ENCODE results near the gene BABAM2. TPM values are rescaled to one million over a fixed set of nuclear protein-coding genes. Genes with fewer than 3 reads are reported as not detected.

Gene BABAM2
- polyA plus RNA-seq, 3 donors: 33.2 to 52.8 (median 49.3) TPM

- Histone ChIP-seq H4K20me1 (ENCODE audit: insufficient read depth, low read length) (no peaks in the 10 kb centered on the region), H3K4me3 (replicated peaks in 1 of 3; ENCODE audit: low read depth in 2 of 3, low read length in 3 of 3) (no peak overlapping the region), H3K79me2 (ENCODE audit: insufficient read depth, low read length) (no peaks in the 10 kb centered on the region), H3K27ac (ENCODE audit: low read depth in 1 of 2, low read length in 2 of 2) (peak overlapping the region in 1 of 2 donors; percentile 27), H3K9me3 (replicated peaks in 1 of 2; ENCODE audit: control insufficient read depth in 1 of 2, insufficient read depth in 1 of 2, low read length in 2 of 2) (no peaks in the 10 kb centered on the region), H3K9ac (ENCODE audit: insufficient read depth, low read length, poor library complexity, severe bottlenecking) (no peak overlapping the region), H3K36me3 (replicated peaks in 1 of 2; ENCODE audit: control insufficient read depth in 1 of 2, insufficient read depth in 2 of 2, low read length in 2 of 2) (peaks cover 10 to 29% of the 10 kb centered on the region in 2 donors), H3K27me3 (ENCODE audit: control insufficient read depth in 2 of 2, insufficient read depth in 2 of 2, low read length in 2 of 2) (no peaks in the 10 kb centered on the region), H3K4me2 (replicated peaks; ENCODE audit: extremely low read depth, low read length, poor library complexity, severe bottlenecking) (no peak overlapping the region), H2AFZ (ENCODE audit: insufficient read depth, low read depth, low read length, poor library complexity, severe bottlenecking) (no peak overlapping the region), H3K4me1 (ENCODE audit: control insufficient read depth in 1 of 2, insufficient read depth in 2 of 2, low read length in 2 of 2) (peaks cover 8 to 12% of the 10 kb centered on the region in 2 donors)
- H3K4me1 Mint-ChIP-seq: peaks cover 12% of the 10 kb centered on the region
- peak overlapping the region in 2 of 7 donors; percentile 49 to 63 for H3K27ac Mint-ChIP-seq
- 75% methylated on average over 4 of the region's 7 CpGs for WGBS (ENCODE audit: insufficient coverage)
- peak in 2 of 3 donors; percentile 17 to 26 for DNase-seq
- peaks cover 0 to 3% (median 0%) of the 10 kb centered on the region in 7 donors for H3K9me3 Mint-ChIP-seq
- no peak overlapping the region for H3K4me3 Mint-ChIP-seq
- H3K36me3 Mint-ChIP-seq: peaks cover 26 to 33% of the 10 kb centered on the region in 2 donors
- intact Hi-C loops (cut with micrococcal nuclease): no loop called here
- no peak for TF ChIP-seq CTCF (IDR thresholded peaks at IDR 0.05)
- H3K27me3 Mint-ChIP-seq (ENCODE audit: low read depth in 3 of 3): peaks cover 0 to 2% (median 0%) of the 10 kb centered on the region in 3 donors
These were observed 421.2 kb downstream of the BABAM2 start for GRCh38 chr2:28311660-28312249.

GRCh38 chr2:28312307-28313219 lies 422.0 kb downstream of the BABAM2 start:
- no peak overlapping the region for H3K9ac ChIP-seq (ENCODE audit: insufficient read depth, low read length, poor library complexity, severe bottlenecking)
- peaks cover 12% of the 10 kb centered on the region for H3K4me1 Mint-ChIP-seq
- TF ChIP-seq CTCF (IDR thresholded peaks at IDR 0.05): no peak
- no peak overlapping the region for H2AFZ ChIP-seq (ENCODE audit: insufficient read depth, low read depth, low read length, poor library complexity, severe bottlenecking)
- no peaks in the 10 kb centered on the region for H3K9me3 ChIP-seq (replicated peaks in 1 of 2; ENCODE audit: control insufficient read depth in 1 of 2, insufficient read depth in 1 of 2, low read length in 2 of 2)
- no peak for DNase-seq
- no peaks in the 10 kb centered on the region for H4K20me1 ChIP-seq (ENCODE audit: insufficient read depth, low read length)
- H3K27me3 ChIP-seq (ENCODE audit: control insufficient read depth in 2 of 2, insufficient read depth in 2 of 2, low read length in 2 of 2): no peaks in the 10 kb centered on the region
- H3K4me3 ChIP-seq (replicated peaks in 1 of 3; ENCODE audit: low read depth in 2 of 3, low read length in 3 of 3): no peak overlapping the region
- H3K27ac ChIP-seq (ENCODE audit: low read depth in 1 of 2, low read length in 2 of 2): peak overlapping the region in 1 of 2 donors; percentile 27
- H3K27ac Mint-ChIP-seq: peak overlapping the region in 4 of 7 donors; percentile 8 to 49 (median 38)
- no peaks in the 10 kb centered on the region for H3K79me2 ChIP-seq (ENCODE audit: insufficient read depth, low read length)
- H3K4me1 ChIP-seq (ENCODE audit: control insufficient read depth in 1 of 2, insufficient read depth in 2 of 2, low read length in 2 of 2): peaks cover 8 to 12% of the 10 kb centered on the region in 2 donors
- no peak overlapping the region for H3K4me3 Mint-ChIP-seq
- H3K27me3 Mint-ChIP-seq (ENCODE audit: low read depth in 3 of 3): peaks cover 0 to 2% (median 0%) of the 10 kb centered on the region in 3 donors
- intact Hi-C loops (cut with micrococcal nuclease): no loop called here
- no peak overlapping the region for H3K4me2 ChIP-seq (replicated peaks; ENCODE audit: extremely low read depth, low read length, poor library complexity, severe bottlenecking)
- H3K9me3 Mint-ChIP-seq: peaks cover 0 to 3% (median 0%) of the 10 kb centered on the region in 7 donors
- 76% methylated on average over 4 of the region's 6 CpGs for WGBS (ENCODE audit: insufficient coverage)
- H3K36me3 Mint-ChIP-seq: peaks cover 26 to 34% of the 10 kb centered on the region in 2 donors
- H3K36me3 ChIP-seq (replicated peaks in 1 of 2; ENCODE audit: control insufficient read depth in 1 of 2, insufficient read depth in 2 of 2, low read length in 2 of 2): peaks cover 10 to 29% of the 10 kb centered on the region in 2 donors
